ENCODE results near the gene GJB4.
"Not testable (repeated sequence)": the region's sequence is repeated elsewhere in the genome, so short reads cannot be mapped to it uniquely, and the experiment has no call there.

The GJB4 gene

DNA sequence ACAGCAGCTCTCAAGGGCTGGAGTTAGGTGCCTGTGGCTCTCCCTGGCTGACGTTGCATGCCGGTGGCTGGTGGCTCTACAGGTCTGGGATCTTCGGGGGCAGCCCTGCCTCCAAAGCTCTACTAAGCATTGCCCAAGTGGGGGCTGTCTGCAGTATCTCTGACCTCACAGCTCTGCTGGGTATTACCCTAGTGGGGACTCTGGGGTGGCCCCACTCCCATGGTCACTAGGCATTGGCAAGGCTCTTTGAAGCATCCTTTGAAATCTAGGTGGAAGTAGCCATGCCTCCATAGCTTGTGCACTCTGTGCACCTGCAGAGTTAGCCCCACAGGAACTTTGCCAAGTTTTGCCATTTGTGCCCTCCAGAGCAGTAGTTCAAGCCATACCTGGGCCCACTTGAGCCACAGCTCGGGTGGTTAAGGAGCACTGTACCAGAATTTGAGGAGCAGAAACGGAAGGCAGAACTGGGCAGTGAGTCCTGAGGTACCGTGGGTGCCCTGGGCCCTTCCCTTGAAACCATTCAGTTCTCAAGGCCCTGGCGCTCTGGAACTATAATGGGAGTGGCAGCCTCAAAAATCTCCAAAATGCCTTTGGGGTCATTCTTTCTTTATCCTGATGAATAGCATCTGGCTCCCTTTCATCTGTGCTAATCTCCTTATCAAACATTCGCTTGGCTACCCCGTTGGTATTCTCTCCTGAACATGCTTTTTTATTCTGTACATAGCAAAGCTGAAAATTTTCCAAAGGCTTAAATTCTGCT is 48.7 kb downstream of the GJB4 start:
- no peak for DNase-seq

DNA sequence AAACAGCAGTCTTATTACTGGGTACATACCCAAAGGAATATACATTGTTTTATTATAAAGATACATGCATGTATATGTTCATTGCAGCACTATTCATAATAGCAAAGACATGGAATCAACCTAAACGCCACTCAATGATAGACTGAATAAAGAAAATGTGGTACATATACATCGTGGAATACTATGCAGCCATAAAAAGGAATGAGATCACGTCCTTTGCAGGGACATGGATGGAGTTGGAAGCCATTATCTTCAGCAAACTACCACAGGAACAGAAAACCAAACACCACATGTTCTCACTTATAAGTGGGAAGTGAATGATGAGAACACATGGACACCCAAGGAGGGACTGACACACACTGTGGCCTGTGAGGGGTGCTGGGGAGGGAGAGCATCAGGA is 51.2 kb downstream of the GJB4 start:
- DNase-seq: not testable (repeated sequence)
